ENCODE measurements around the gene GFY. TPM values are rescaled to one million over a fixed set of nuclear protein-coding genes. Genes with fewer than 3 reads are reported as not detected.

GFY gene
- total and polyA plus RNA-seq, 2 donors (not counting 3 experiments of a cell fraction or from before 2014, with no cell fraction given): not detected

DNA sequence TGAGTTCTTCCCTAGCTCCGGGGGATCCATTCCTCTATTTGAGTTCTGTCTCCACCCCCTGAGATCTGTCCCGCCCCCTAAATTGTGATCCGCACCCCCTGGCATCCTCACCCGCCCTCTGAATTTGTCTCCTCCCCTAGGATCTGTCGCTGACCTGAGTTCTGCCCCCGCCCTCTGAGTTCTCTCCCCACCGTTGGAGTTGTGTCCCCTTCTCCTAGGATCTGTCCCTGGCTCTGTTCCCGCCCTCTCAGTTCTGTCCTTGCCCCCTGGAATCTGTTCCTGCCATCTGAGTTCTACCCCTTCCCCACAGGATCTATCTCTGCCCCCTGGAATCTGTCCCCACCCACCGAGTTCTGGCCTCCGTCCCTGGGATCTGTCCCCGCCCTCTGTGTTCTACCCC lies 17.2 kb downstream of the GFY start:
- no peak for FAIRE-seq
- Histone ChIP-seq H3K4me1 (ENCODE audit: control insufficient read depth, extremely low read depth, insufficient read depth, low read length) (no peaks in the 10 kb centered on the region), H3K27ac (ENCODE audit: insufficient read depth, low read depth, low read length) (no peak overlapping the region), H3K9me3 (replicated peaks; ENCODE audit: control insufficient read depth, insufficient read depth, low read length) (no peaks in the 10 kb centered on the region), H4K20me1 (replicated peaks; ENCODE audit: control insufficient read depth, extremely low read depth, insufficient read depth, low read length) (no peaks in the 10 kb centered on the region), H3K79me2 (ENCODE audit: control insufficient read depth, insufficient read depth, low read length) (no peaks in the 10 kb centered on the region), H3K4me3 (replicated peaks in 1 of 3; ENCODE audit: insufficient read depth in 1 of 3, low read depth in 1 of 3, low read length in 3 of 3) (peak overlapping the region in 1 of 3 experiments; percentile 58), H2AFZ (ENCODE audit: low read depth, low read length) (peak overlapping the region; percentile 96), H3K36me3 (ENCODE audit: control insufficient read depth in 2 of 2, extremely low read depth in 1 of 2, insufficient read depth in 2 of 2, low read length in 2 of 2) (no peaks in the 10 kb centered on the region), H3K9ac (replicated peaks; ENCODE audit: extremely low read depth, insufficient read depth, low read length) (no peak overlapping the region), H3K9me1 (replicated peaks; ENCODE audit: control insufficient read depth, extremely low read depth, insufficient read depth, low read length) (no peaks in the 10 kb centered on the region), H3K27me3 (ENCODE audit: control insufficient read depth in 2 of 2, insufficient read depth in 2 of 2, low read length in 2 of 2) (peaks cover 40 to 48% of the 10 kb centered on the region in 2 experiments), H3K4me2 (ENCODE audit: insufficient read depth, low read length) (no peak overlapping the region)
- CTCF ChIA-PET: interaction anchor here (0.5 to 2.8 kb wide), 13 partner anchors 9 to 217 kb away, joined by 3 to 11 read pairs (median 3); partner anchors contain the start of genes FLT3LG, GFY, PIH1D1 and TEAD2
- TF ChIP-seq POLR2A (IDR thresholded peaks at IDR 0.05; ENCODE audit: low read depth, low read length): no peak
- peak; percentile 48 for TF ChIP-seq EZH2 (IDR thresholded peaks at IDR 0.05; ENCODE audit: borderline replicate concordance, low read depth, low read length, severe bottlenecking)
- BruUV-seq (replicated peaks): no TSS peak
- DNase-seq (ENCODE audit: low read depth, low spot score): no peak
- intact Hi-C loops (cut with micrococcal nuclease) (no loop called here), dilution Hi-C loops (cut with MboI; ENCODE audit: extremely low pct_ligation_motif_present, low sequenced_read_pairs) (no loop called here)
- POLR2A ChIA-PET: no interaction called here

DNA sequence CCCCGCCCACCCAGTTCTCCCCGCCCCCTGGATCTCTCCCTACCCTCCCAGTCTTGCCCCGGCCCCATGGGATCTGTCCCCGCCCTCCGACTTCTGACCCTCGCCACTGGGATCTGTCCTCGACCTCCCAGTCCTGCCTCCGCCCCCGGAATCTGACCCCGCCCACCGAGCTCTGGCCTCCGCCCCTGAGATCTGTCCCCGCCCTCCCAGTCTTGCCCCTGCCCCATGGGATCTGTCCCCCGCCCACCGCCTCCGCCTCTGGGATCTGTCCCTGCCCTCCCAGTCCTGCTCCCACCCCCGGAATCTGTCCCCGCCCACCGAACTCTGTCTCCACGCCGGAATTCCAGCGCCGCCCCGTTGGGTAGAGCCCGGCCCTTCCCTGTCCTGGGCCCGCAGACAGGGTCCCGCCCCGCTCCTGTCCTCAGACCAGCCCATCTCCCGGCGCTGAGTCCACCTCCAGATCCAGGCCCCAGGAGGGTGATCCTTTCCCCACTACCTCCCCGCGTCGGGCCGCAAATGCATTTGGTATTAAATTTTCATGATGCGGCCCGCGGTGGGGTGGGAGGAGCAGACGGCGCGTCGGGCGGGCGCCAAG lies 17.7 kb downstream of the GFY start:
- Histone ChIP-seq H3K4me1 (ENCODE audit: control insufficient read depth, extremely low read depth, insufficient read depth, low read length) (no peaks in the 10 kb centered on the region), H3K9me1 (replicated peaks; ENCODE audit: control insufficient read depth, extremely low read depth, insufficient read depth, low read length) (no peaks in the 10 kb centered on the region), H2AFZ (ENCODE audit: low read depth, low read length) (peak overlapping the region; percentile 96), H3K27ac (ENCODE audit: insufficient read depth, low read depth, low read length) (no peak overlapping the region), H3K36me3 (ENCODE audit: control insufficient read depth in 2 of 2, extremely low read depth in 1 of 2, insufficient read depth in 2 of 2, low read length in 2 of 2) (no peaks in the 10 kb centered on the region), H4K20me1 (replicated peaks; ENCODE audit: control insufficient read depth, extremely low read depth, insufficient read depth, low read length) (no peaks in the 10 kb centered on the region), H3K4me3 (replicated peaks in 1 of 3; ENCODE audit: insufficient read depth in 1 of 3, low read depth in 1 of 3, low read length in 3 of 3) (peak overlapping the region; percentile 58 to 78 (median 65)), H3K27me3 (ENCODE audit: control insufficient read depth in 2 of 2, insufficient read depth in 2 of 2, low read length in 2 of 2) (peaks cover 35 to 43% of the 10 kb centered on the region in 2 experiments), H3K9ac (replicated peaks; ENCODE audit: extremely low read depth, insufficient read depth, low read length) (peak overlapping the region; percentile 24), H3K9me3 (replicated peaks; ENCODE audit: control insufficient read depth, insufficient read depth, low read length) (no peaks in the 10 kb centered on the region), H3K79me2 (ENCODE audit: control insufficient read depth, insufficient read depth, low read length) (no peaks in the 10 kb centered on the region), H3K4me2 (ENCODE audit: insufficient read depth, low read length) (peak overlapping the region; percentile 80)
- TF ChIP-seq MYC (IDR thresholded peaks at IDR 0.05; ENCODE audit: low read depth, low read length): no peak
- TF ChIP-seq POLR2A (IDR thresholded peaks at IDR 0.05; ENCODE audit: low read depth, low read length): no peak
- TF ChIP-seq FOS (IDR thresholded peaks at IDR 0.05; ENCODE audit: borderline replicate concordance, insufficient read depth, low read length): no peak
- TF ChIP-seq JUN (IDR thresholded peaks at IDR 0.05; ENCODE audit: borderline replicate concordance, insufficient read depth, insufficient read length, low read depth): no peak
- no peak for TF ChIP-seq EZH2 (IDR thresholded peaks at IDR 0.05; ENCODE audit: borderline replicate concordance, low read depth, low read length, severe bottlenecking)
- TF ChIP-seq GATA2 (IDR thresholded peaks at IDR 0.05; ENCODE audit: insufficient read depth, insufficient read length, low read depth, low read length): no peak
- peak; percentile 89 for FAIRE-seq
- CTCF ChIA-PET: interaction anchor here (0.5 to 2.8 kb wide), 14 partner anchors 8 to 683 kb away, joined by 3 to 11 read pairs (median 3); partner anchors contain the start of genes FLT3LG, GFY, PIH1D1 and TEAD2
- peak; percentile 83 for DNase-seq (ENCODE audit: low read depth, low spot score)
- intact Hi-C loops (cut with micrococcal nuclease): loop anchor here (1.0 kb wide), 5 partner anchors 8 to 217 kb away; partner anchors contain the start of genes DKKL1 and PIH1D1
- dilution Hi-C loops (cut with MboI; ENCODE audit: extremely low pct_ligation_motif_present, low sequenced_read_pairs): no loop called here
- POLR2A ChIA-PET: no interaction called here
- BruUV-seq (replicated peaks): no TSS peak

Measured in endothelial cell of umbilical vein (primary cell).